Heart left ventricle (tissue), 16 donors: Measurements from ENCODE around the gene MSL3. TPM values are rescaled to one million over a fixed set of nuclear protein-coding genes. Genes with fewer than 3 reads are reported as not detected.

Experiments used
- ATAC-seq, 4 donors: fragments of 200-7000 bp; cut with Tn5 transposase; one replicate each; pipeline ENCODE4 v1.9.1; 2020 to 2022; ENCODE audit warnings: moderate library complexity in 4 of 4, mild to moderate bottlenecking in 3 of 4, moderate number of reproducible peaks in 1 of 4
- DNase-seq, 5 donors: peaks; one replicate each; pipeline ENCODE4 v3.0.0-alpha.2; 2020
- H3K27ac ChIP-seq, 12 donors: fragments of 200-600 bp; sonication (generic) in 4 of 12; one replicate each; pipeline versions ENCODE4 v1.5.0 to v1.8.0; 2016 to 2022; ENCODE audit warnings: mild to moderate bottlenecking in 2 of 12
- H3K27me3 ChIP-seq, 9 donors: fragments of 200-600 bp; sonication (generic) in 2 of 9; one replicate each; pipeline versions ENCODE4 v1.5.1 to v1.8.0; 2016 to 2022; ENCODE audit warnings: mild to moderate bottlenecking in 3 of 9
- H3K36me3 ChIP-seq, 9 donors: fragments of 200-600 bp; sonication (generic) in 2 of 9; one replicate each; pipeline versions ENCODE4 v1.5.0 to v1.8.0; 2018 to 2022; ENCODE audit warnings: mild to moderate bottlenecking in 2 of 9
- H3K4me1 ChIP-seq, 12 donors: fragments of 200-600 bp; sonication (generic) in 4 of 12; one replicate each; pipeline versions ENCODE4 v1.5.0 to v1.8.0; 2016 to 2022; ENCODE audit warnings: mild to moderate bottlenecking in 3 of 12
- H3K4me3 ChIP-seq, 12 donors: fragments of 200-600 bp; sonication (generic) in 4 of 12; one replicate each; pipeline versions ENCODE4 v1.5.0 to v1.8.0; 2017 to 2022; ENCODE audit warnings: mild to moderate bottlenecking in 9 of 12, moderate library complexity in 4 of 12
- H3K9me3 ChIP-seq, 12 donors: fragments of 200-600 bp; sonication (generic) in 4 of 12; one replicate each; pipeline versions ENCODE4 v1.5.0 to v1.8.0; 2016 to 2022; ENCODE audit warnings: mild to moderate bottlenecking in 1 of 12
- CTCF ChIP-seq, 12 donors: fragments of 200-600 bp; sonication (generic) in 4 of 12; IDR thresholded peaks; one replicate each; pipeline versions ENCODE4 v1.5.0 to v1.8.0; 2018 to 2022; ENCODE audit warnings: antibody characterized with exemption in 12 of 12, mild to moderate bottlenecking in 5 of 12
- POLR2A ChIP-seq, 2 donors: fragments of 450-650 bp; IDR thresholded peaks; one replicate each; pipeline ENCODE4 v1.6.1; 2017; ENCODE audit warnings: antibody characterized with exemption in 2 of 2, mild to moderate bottlenecking in 2 of 2, moderate library complexity in 2 of 2
- WGBS, 4 donors: extraction: QIAGEN DNeasy Blood & Tissue Kit in 2 of 4; methylation state at CpG; one replicate each; pipeline versions ENCODE4 v1.1.5 to v1.1.7; 2013 to 2018; 5-methylcytosine and 5-hydroxymethylcytosine counted together
- intact Hi-C, 10 donors: fragments of 100-400 bp; cut with DNase I; formaldehyde crosslinking; loops; one replicate each; pipeline versions ENCODE4 v1.11.1 to v1.14.2; 2022
- polyA plus RNA-seq, 2 donors: library from polyadenylated mRNA; stranded (reverse); fragments of 200-250 nt; gene quantifications; one replicate each; pipeline ENCODE4 v1.2.3, GENCODE V29; 2013
- total RNA-seq, 9 donors: library from RNA; depleted of rRNA in 2 of 9; stranded (reverse); fragments of >200 nt in 2 of 9; fragmentation: NEBNext Ultra II Directional in 3 of 9; extraction: Animal tissue kit (Norgen Biotek cat#: 25700) in 3 of 9; gene quantifications; one replicate each; pipeline versions ENCODE4 v1.1.0 to v1.2.4, GENCODE V29; 2016 to 2023
- donor health status: ischemic (EF 13 %, LVEDD 7.1; RV severe dilation, severe dysfunction).
- donor health status: healthy with polysubstance abuse.
- donor health status: DM: no; HTN: yes; CAD: no.
- donor health status: DM: no; HTN: no; CAD: no.
- donor health status: ischemic (EF 25% LVEDD 6.9; RV normal size, moderate dysfunction).
- donor health status: ischemic (EF 25% LVEDD 5.7; RV mildly dilated, moderate dysfunction).
- donor health status: healthy.
- donor health status: DM: yes; HTN: yes; CAD: no.
- donor health status: ischemic (EF 35%, LVEDD 5.7; RV mildly dilated, moderate dysfunction).
- donor health status: nonischemic (EF 11% LVEDD 7.7; RV severe dilation, severe dysfunction).
- donor health status: DM: yes; HTN: yes; CAD: no.
- donor health status: PGD.
- donor health status: ischemic (EF 29% LVEDD 5.4; RV normal size, mild dysfunction).
- donor health status: nonischemic (EF 23%, LVEDD 6.1; RV moderate dilation, normal function).

MSL3 gene
- total and polyA plus RNA-seq, 11 donors = 11.0 to 25.9 (median 13.2) TPM

- Histone ChIP-seq H3K27ac (no peak overlapping the region), H3K27me3 (peaks cover 0 to 3% (median 0%) of the 10 kb centered on the region in 9 donors), H3K36me3 (no peaks in the 10 kb centered on the region), H3K4me1 (no peaks in the 10 kb centered on the region), H3K9me3 (no peaks in the 10 kb centered on the region), H3K4me3 (no peak overlapping the region)
- intact Hi-C loops = no loop called here
- DNase-seq = no peak
- no peak for ATAC-seq
- TF ChIP-seq POLR2A (IDR thresholded peaks at IDR 0.05) = no peak
- no peak for TF ChIP-seq CTCF (IDR thresholded peaks at IDR 0.05)
Measured at GRCh38 chrX:11791090-11791489, 33.1 kb downstream of the MSL3 start.

- Histone ChIP-seq H3K4me3 (no peak overlapping the region), H3K9me3 (no peaks in the 10 kb centered on the region), H3K27me3 (peaks cover 0 to 3% (median 0%) of the 10 kb centered on the region in 9 donors), H3K27ac (no peak overlapping the region), H3K4me1 (no peaks in the 10 kb centered on the region), H3K36me3 (no peaks in the 10 kb centered on the region)
- TF ChIP-seq CTCF (IDR thresholded peaks at IDR 0.05) (no peak), POLR2A (IDR thresholded peaks at IDR 0.05) (no peak)
- ATAC-seq (no peak), DNase-seq (no peak)
- intact Hi-C loops = no loop called here
- WGBS, 4 donors = 48 to 100% (median 76%) methylated on average over 1 of the region's 1 CpG
Measured at GRCh38 chrX:11791537-11791936, 33.5 kb downstream of the MSL3 start.

GRCh38 chrX:11792461-11793421, 34.7 kb downstream of the MSL3 start:
- intact Hi-C loops = no loop called here
- no peak for TF ChIP-seq POLR2A (IDR thresholded peaks at IDR 0.05)
- TF ChIP-seq CTCF (IDR thresholded peaks at IDR 0.05) = no peak
- WGBS, 4 donors = 22 to 33% (median 26%) methylated on average over 8 of the region's 8 CpGs
- no peaks in the 10 kb centered on the region for H3K9me3 ChIP-seq
- H3K4me3 ChIP-seq = no peak overlapping the region
- H3K27me3 ChIP-seq = no peaks in the 10 kb centered on the region
- H3K36me3 ChIP-seq = no peaks in the 10 kb centered on the region
- no peaks in the 10 kb centered on the region for H3K4me1 ChIP-seq
- no peak for DNase-seq
- peak in 1 of 4 donors; percentile 66 for ATAC-seq
- H3K27ac ChIP-seq = no peak overlapping the region

DNA sequence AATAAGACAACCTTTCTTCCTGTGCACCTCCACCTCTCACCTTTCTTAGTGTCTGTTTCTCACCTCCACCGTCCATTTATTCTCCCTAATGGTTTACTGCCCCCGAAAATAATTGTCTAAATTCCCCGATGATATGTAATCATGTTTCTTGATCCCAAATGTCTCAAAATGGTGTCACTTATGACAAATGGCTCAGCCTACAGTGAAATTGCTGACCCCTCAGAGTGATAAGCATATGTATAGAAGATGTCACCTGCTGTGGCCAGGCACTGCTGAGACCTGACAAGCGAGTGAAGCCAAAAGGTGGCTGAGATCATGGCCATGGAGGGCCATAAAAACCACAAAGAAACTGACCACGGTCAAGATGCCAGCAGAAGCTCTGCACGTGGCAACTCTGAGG, 35.7 kb downstream of the MSL3 start:
- Histone ChIP-seq H3K4me1 (no peaks in the 10 kb centered on the region), H3K36me3 (no peaks in the 10 kb centered on the region), H3K27ac (no peak overlapping the region), H3K4me3 (no peak overlapping the region), H3K9me3 (no peaks in the 10 kb centered on the region), H3K27me3 (no peaks in the 10 kb centered on the region)
- intact Hi-C loops = no loop called here
- WGBS, 4 donors = 67 to 85% (median 77%) methylated on average over 6 of the region's 6 CpGs
- no peak for TF ChIP-seq CTCF (IDR thresholded peaks at IDR 0.05)
- no peak for TF ChIP-seq POLR2A (IDR thresholded peaks at IDR 0.05)
- ATAC-seq (no peak), DNase-seq (no peak)
